Ureter (tissue), 1 donor: ENCODE measurements around the gene KCNMB2. TPM values are rescaled to one million over a fixed set of nuclear protein-coding genes. Genes with fewer than 3 reads are reported as not detected.

ENCODE experiments used
- DNase-seq: peaks from one replicate; pipeline ENCODE4 v3.0.0-alpha.2; 2020; ENCODE audit warnings: low spot score
- total RNA-seq: library from RNA; stranded (reverse); gene quantifications from one replicate; pipeline ENCODE4 v1.2.4, GENCODE V29; 2023
- donor health status: DM: yes; HTN: yes; CAD: no.

KCNMB2 gene
- total RNA-seq, 1 donor from 2014 or later = not detected

DNA sequence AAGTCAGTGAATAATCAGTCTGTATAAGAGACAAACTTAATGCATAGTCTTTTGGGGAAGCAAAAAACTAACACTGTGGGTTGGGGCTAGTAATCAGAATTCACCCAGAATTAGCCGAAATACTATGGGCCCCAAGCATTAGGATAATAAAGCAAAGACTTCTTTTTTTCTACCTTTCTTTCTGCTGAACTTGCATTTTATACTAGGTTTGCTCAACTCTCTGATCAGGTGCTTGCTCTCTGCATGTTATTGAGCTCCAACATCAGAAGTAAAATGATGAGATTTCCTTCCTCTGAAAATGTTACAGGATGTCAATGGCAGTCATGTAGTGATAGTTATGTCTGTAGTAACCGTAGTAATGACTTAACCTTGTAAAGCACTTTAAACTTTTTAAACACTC, 216.6 kb downstream of the KCNMB2 start:
- no peak for DNase-seq

DNA sequence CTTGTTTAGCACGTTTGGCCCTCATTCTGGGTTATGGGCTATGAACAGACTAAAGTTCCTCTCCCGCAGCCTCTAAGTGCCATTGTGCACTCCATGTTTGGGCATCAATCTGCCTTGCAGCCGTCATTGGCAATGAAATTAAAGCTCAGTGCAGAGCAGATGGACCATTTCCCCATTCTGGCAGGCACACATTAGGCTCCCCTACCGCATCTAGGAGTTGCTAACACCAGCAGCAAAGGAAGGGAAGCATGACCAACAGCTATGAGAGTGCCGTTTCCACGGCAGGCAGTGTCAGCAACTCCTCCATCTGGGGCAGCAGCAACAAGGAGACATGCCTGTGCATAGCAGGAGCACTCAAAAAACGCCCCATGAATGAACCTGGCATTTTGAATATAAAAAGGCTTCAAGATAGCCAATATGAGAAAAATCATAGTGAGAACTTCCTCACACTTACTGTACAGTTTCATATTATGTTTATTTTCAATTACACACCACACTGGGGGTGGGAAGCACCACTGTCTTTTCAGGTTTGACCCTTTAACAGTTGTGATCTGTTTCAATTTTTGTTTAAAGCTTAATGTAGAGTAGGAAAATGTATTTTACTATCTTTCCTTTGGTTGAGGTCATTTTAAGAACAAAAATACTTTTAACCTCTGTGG, 218.7 kb downstream of the KCNMB2 start:
- no peak for DNase-seq

DNA sequence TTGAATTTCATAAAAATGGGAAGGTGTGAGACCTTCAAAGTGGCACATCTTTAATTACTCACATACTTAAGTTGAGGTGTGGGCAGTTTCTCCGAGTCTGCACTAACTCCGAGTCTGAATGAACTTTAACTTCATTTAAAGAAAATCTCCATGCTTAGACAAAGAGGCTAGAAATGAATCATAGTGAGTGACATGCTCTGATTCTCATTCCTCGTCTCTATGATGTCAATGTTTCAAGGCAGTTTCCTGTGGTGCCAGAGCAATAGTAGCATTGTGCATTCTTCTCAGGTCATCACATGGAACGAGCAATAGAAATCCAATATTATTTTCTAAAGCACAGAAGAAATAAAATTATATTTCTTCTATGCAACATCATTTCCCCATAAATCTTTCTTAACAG, 224.8 kb downstream of the KCNMB2 start:
- DNase-seq = no peak

DNA sequence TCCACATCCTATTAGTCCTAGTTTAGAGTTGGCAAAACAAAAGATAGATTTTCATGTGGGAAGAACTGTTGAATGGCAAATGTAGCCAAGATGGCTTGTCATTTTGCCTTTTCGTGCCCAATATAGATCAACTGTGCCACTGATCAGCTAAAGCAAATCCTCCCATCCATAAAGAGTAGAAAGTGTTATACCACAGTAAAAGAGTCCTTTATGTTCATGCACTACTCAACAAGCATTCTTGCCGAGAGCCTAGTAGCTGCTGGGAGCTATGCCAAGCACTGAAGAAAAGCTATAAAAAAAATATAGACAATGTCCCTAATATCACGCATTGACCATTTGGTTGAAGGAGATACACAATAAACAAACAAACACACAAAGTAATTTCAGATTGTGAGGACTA, 225.2 kb downstream of the KCNMB2 start:
- DNase-seq = no peak

GRCh38 chr3:178762385-178762784, 226.1 kb downstream of the KCNMB2 start:
- no peak for DNase-seq

GRCh38 chr3:178765472-178765871, 229.2 kb downstream of the KCNMB2 start:
- DNase-seq = no peak

DNA sequence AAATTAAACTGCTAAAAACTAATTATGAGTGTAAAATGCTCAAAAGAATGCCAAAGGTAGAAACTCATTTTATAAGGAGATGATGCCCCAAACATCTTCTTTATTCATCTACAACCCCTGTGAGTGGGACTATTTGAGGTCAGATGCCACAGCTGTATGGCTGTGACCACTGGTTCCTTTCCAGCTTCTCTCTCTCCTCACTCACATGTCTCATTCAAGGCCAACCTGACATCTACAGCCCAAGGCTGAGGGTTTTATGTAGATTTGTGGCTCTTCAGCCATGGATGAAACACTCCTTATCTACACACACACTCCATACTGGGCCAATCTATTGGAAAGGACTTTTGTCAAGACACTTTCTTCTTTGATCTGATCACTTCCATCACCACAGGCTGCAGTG, 231.3 kb downstream of the KCNMB2 start:
- DNase-seq = no peak

- no peak for DNase-seq
Measured at GRCh38 chr3:178768072-178768864, 232.0 kb downstream of the KCNMB2 start.

DNA sequence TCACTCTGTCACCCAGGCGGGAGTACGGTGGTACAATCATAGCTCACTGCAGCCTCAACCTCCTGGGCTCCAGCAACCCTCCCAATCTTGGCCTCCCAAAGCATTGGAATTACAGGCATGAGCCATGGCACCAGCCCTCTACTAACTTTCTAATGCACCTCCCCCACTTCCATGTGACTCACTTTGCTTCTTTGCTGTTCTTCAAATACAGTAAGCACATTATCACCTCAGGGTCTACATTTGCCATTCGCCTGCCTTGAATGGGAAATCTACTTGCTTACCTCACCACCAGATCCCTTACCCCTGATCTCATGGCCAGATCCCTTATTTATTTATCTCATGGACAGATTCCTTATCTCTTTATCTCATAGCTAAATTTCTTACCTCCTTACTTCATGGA, 235.3 kb downstream of the KCNMB2 start:
- DNase-seq = no peak

DNA sequence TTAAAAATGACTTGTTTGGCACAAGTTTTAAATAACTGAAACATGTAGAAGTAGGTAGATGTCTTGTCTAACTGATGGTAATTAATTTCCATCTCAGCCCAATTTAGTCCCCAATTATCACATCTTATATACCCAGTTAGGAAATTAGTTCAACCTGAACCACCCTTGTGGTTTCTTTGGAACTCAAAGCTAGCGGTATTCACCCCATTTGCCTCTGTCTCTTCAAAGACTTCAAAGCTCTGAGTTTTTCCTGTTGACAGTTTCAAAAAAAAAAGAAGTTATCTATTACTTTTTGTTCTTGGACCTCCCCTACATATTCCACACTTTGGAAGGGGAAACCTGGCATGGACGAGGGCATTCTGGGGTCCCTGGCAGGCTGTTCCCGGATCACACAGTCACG, 236.5 kb downstream of the KCNMB2 start:
- DNase-seq = no peak

- no peak for DNase-seq
Measured at GRCh38 chr3:178773358-178773757, 237.1 kb downstream of the KCNMB2 start.

GRCh38 chr3:178777718-178778411, 241.6 kb downstream of the KCNMB2 start:
- DNase-seq = no peak

DNA sequence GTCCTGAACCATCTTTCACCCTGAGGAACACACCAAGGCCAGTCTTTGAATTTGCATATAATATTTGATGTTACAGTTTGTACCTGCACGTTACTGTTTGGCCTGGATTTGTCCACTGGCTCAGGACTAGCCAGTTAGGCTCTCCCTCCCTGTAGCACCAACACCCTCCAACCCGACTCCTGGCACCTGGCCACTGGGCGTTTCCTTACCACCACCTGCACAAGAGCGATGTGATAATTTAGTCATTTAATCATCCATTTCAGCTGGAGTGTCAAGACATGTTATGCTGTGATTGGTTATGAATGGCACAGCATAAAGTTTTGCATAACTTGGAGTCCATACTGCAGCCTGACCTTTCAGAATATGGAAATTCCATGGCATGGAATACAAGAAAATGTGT, 242.4 kb downstream of the KCNMB2 start:
- no peak for DNase-seq

GRCh38 chr3:178785961-178786360, 249.7 kb downstream of the KCNMB2 start:
- no peak for DNase-seq

GRCh38 chr3:178787960-178788359, 251.7 kb downstream of the KCNMB2 start:
- DNase-seq = no peak

- DNase-seq = no peak
Measured at GRCh38 chr3:178794711-178795110, 258.5 kb downstream of the KCNMB2 start.

DNA sequence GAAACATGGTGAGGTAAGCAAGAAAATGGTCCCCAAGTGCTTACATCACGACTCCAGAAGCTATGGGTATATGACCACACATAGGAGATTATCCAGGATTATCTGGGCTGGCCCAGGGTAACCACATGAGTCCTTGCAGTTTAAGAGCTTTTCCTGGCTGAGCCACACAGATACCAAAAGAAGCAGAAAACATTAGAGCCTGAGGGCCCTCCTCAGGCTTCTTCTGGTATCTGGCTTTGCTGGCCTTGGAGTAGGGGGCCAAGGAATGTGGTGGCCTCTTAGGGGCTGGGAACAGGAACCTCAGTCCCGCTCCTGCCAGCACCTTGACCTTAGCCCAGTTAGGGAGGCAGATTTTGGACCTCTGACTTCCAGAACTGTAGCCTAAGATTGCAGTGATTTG, 259.1 kb downstream of the KCNMB2 start:
- DNase-seq = no peak

- DNase-seq = no peak
Measured at GRCh38 chr3:178802259-178802658, 266.0 kb downstream of the KCNMB2 start.

- no peak for DNase-seq
Measured at GRCh38 chr3:178802993-178803693, 266.9 kb downstream of the KCNMB2 start.

- DNase-seq = no peak
Measured at GRCh38 chr3:178804606-178805005, 268.4 kb downstream of the KCNMB2 start.

DNA sequence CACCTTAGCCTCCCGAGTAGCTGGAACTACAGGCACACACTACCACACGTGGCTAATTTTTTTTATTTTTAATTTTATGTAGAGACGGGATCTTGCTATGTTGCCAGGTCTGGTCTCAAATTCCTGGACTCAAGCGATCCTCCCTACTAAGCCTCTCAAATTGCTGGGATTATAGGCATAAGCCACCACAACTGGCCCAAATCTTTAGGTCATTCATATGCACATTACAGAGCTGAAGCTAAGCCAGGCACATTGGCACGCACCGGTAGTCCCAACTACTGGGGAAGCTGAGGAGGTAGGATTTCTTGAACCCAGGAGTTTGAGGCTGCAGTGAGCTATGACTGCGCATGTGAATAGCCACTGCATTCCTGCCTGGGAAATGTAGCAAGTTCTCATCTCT, 269.5 kb downstream of the KCNMB2 start:
- DNase-seq = no peak

DNA sequence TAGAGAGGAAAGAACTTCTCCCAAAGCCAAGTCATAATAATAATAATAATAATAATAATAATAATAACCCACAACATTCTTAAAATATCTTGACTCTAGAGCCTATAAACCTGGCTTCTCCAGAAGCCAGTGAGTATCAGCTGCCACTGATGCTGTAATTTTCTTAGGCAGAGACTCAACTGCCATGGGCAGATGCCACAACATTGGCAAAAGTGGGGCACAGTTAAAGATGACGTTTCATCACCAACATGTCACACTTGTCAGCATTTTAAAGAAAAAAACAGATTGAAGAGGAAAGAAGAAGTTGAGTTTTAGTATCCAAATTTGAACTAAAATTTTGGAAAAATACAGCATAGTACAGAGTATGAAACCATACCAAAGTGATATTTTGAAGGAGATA, 270.4 kb downstream of the KCNMB2 start:
- no peak for DNase-seq
